ENCODE results near the gene BANF2. TPM values are rescaled to one million over a fixed set of nuclear protein-coding genes. Genes with fewer than 3 reads are reported as not detected.

The BANF2 gene
- polyA plus RNA-seq, 1 of the 3 experiments (the other 2 are of a cell fraction), result not detected

DNA sequence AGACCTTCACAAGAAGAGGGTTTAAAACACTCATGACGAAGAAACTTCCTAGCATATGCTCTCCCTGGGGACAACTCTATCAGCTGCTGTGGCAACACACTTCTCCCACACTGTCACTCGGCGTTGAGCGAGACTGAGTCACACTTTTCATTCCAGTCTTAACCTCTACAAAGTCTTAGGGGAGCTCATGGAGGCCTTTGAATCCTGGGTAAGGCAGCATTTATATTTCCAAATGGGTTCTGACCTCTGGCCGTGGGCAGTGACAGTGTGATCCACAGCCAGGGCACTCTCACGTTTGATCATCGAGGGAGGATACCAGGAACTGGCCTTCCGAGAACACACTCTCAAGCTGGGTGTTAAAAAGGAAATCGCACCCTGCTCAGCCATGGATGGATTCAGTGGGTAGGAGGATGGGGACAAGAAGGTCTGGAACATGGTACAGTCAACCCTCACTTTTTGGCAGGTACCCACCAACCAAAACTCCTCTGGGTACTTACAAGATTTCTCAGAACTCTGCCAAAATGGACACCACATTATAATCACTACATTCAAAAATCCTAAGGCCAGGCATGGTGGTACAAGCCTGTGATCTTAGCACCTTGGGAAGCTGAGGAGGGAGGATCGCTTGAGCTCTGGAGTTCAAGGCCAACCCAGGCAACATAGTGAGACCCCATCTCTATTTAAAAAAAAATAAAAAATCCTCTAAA is 37.3 kb upstream of the BANF2 start:
- Histone ChIP-seq H4K20me1 (ENCODE audit: insufficient read depth) (peaks cover 62% of the 10 kb centered on the region), H3K36me3 (replicated peaks in 1 of 2; ENCODE audit: control insufficient read depth in 1 of 2, insufficient read depth in 2 of 2, low read length in 1 of 2) (peaks cover 4 to 18% of the 10 kb centered on the region in 2 experiments), H3K4me1 (ENCODE audit: control insufficient read depth in 1 of 2, insufficient read depth in 2 of 2, low read depth in 1 of 2, low read length in 1 of 2) (peaks cover 0 to 39% of the 10 kb centered on the region in 2 experiments; a peak in 2 of 4 replicates), H3K27me3 (ENCODE audit: insufficient read depth) (no peaks in the 10 kb centered on the region), H3K9ac (no peak overlapping the region), H3F3A (replicated peaks; ENCODE audit: insufficient read depth) (peaks cover 17% of the 10 kb centered on the region), H2AFZ (ENCODE audit: low read depth) (no peak overlapping the region), H3K9me3 (no peaks in the 10 kb centered on the region), H3K4me3 (ENCODE audit: low read depth in 2 of 2, low read length in 1 of 2) (no peak overlapping the region), H3K27ac (ENCODE audit: low read depth in 2 of 2, low read length in 1 of 2) (no peak overlapping the region), H3K9me2 (no peaks in the 10 kb centered on the region), H3K4me2 (no peak overlapping the region), H3K79me2 (ENCODE audit: insufficient read depth) (peaks cover 86% of the 10 kb centered on the region)
- DNase-seq, result no peak
- CTCF ChIA-PET, result interaction anchor here (0.7 to 1.2 kb wide), 2 partner anchors 10 to 45 kb away, joined by 3 read pairs; no protein-coding TSS in a partner anchor
- POLR2A ChIA-PET, result no interaction called here
- 90% methylated on average over 10 of the region's 10 CpGs for WGBS (ENCODE audit: low lambda C conversion rate)
- TF ChIP-seq GATA2 (CRISPR knock-in tag; IDR thresholded peaks at IDR 0.05), result no peak
- TF ChIP-seq JUND (IDR thresholded peaks at IDR 0.05), result no peak
- TF ChIP-seq CHD2 (IDR thresholded peaks at IDR 0.05; ENCODE audit: low read length, partially characterized antibody), result no peak
- TF ChIP-seq, protein P1, sequence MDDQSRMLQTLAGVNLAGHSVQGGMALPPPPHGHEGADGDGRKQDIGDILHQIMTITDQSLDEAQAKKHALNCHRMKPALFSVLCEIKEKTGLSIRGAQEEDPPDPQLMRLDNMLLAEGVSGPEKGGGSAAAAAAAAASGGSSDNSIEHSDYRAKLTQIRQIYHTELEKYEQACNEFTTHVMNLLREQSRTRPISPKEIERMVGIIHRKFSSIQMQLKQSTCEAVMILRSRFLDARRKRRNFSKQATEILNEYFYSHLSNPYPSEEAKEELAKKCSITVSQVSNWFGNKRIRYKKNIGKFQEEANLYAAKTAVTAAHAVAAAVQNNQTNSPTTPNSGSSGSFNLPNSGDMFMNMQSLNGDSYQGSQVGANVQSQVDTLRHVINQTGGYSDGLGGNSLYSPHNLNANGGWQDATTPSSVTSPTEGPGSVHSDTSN (IDR thresholded peaks at IDR 0.05), result no peak
- no peak for TF ChIP-seq MEF2A (IDR thresholded peaks at IDR 0.05; ENCODE audit: borderline replicate concordance, low read depth)
- no peak for TF ChIP-seq RCOR1 (IDR thresholded peaks at IDR 0.05; ENCODE audit: low read length)
- no peak for TF ChIP-seq EP300 (IDR thresholded peaks at IDR 0.05; ENCODE audit: borderline replicate concordance in 1 of 2, low read depth in 1 of 2, low read length in 1 of 2)
- TF ChIP-seq MXI1 (IDR thresholded peaks at IDR 0.05; ENCODE audit: low read depth, low read length), result no peak
- TF ChIP-seq POLR2AphosphoS5 (IDR thresholded peaks at IDR 0.05; ENCODE audit: low read depth, low read length), result no peak
- no peak for TF ChIP-seq FOSL2 (IDR thresholded peaks at IDR 0.05; ENCODE audit: borderline replicate concordance, low read depth)
- no peak for TF ChIP-seq RAD21 (IDR thresholded peaks at IDR 0.05; ENCODE audit: low read length)
- TF ChIP-seq YY1 (IDR thresholded peaks at IDR 0.05; ENCODE audit: low read depth), result no peak
- TF ChIP-seq RXRA (IDR thresholded peaks at IDR 0.05; ENCODE audit: borderline replicate concordance, low read depth), result no peak
- TF ChIP-seq, protein P2, sequence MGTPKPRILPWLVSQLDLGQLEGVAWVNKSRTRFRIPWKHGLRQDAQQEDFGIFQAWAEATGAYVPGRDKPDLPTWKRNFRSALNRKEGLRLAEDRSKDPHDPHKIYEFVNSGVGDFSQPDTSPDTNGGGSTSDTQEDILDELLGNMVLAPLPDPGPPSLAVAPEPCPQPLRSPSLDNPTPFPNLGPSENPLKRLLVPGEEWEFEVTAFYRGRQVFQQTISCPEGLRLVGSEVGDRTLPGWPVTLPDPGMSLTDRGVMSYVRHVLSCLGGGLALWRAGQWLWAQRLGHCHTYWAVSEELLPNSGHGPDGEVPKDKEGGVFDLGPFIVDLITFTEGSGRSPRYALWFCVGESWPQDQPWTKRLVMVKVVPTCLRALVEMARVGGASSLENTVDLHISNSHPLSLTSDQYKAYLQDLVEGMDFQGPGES (IDR thresholded peaks at IDR 0.05; ENCODE audit: low read depth, low read length), result no peak
- TF ChIP-seq SMC3 (IDR thresholded peaks at IDR 0.05; ENCODE audit: low read depth, low read length), result no peak

DNA sequence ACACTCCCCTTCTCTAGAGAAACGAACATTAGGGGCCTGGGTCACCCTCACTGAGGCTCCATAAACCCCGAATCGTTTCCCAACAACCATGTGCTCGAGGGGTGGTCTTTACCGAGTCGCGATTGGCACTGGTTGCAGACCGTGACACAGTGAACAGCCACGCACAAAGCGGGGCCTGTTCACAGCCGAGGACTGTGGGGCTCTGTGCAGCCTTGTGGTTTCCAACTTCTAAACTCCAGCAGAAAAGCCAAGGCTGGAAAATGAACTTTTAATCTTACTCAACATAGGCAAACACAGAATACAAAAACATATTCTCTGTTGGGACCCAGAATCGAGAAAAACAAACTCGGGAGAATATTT is 36.7 kb upstream of the BANF2 start:
- H3K79me2 ChIP-seq (ENCODE audit: insufficient read depth), result peaks cover 86% of the 10 kb centered on the region

More for the DNA sequence above, 36.7 kb upstream of the BANF2 start:
- Histone ChIP-seq H3K4me2 (no peak overlapping the region), H2AFZ (ENCODE audit: low read depth) (no peak overlapping the region), H3K27me3 (ENCODE audit: insufficient read depth) (no peaks in the 10 kb centered on the region), H3K9ac (no peak overlapping the region), H3F3A (replicated peaks; ENCODE audit: insufficient read depth) (peaks cover 14% of the 10 kb centered on the region), H3K36me3 (replicated peaks in 1 of 2; ENCODE audit: control insufficient read depth in 1 of 2, insufficient read depth in 2 of 2, low read length in 1 of 2) (peaks cover 4 to 16% of the 10 kb centered on the region in 2 experiments), H4K20me1 (ENCODE audit: insufficient read depth) (peaks cover 62% of the 10 kb centered on the region), H3K4me3 (ENCODE audit: low read depth in 2 of 2, low read length in 1 of 2) (no peak overlapping the region), H3K27ac (ENCODE audit: low read depth in 2 of 2, low read length in 1 of 2) (no peak overlapping the region), H3K9me3 (no peaks in the 10 kb centered on the region), H3K9me2 (no peaks in the 10 kb centered on the region), H3K4me1 (ENCODE audit: control insufficient read depth in 1 of 2, insufficient read depth in 2 of 2, low read depth in 1 of 2, low read length in 1 of 2) (peaks cover 0 to 39% of the 10 kb centered on the region in 2 experiments; a peak in 2 of 4 replicates)
- ChIA-PET CTCF (interaction anchor here (1.2 kb wide), 1 partner anchor 45 kb away, joined by 3 read pairs; no protein-coding TSS in a partner anchor), POLR2A (no interaction called here)
- DNase-seq, result no peak
- 96% methylated on average over 13 of the region's 13 CpGs for WGBS (ENCODE audit: low lambda C conversion rate)
- TF ChIP-seq TAF1 (IDR thresholded peaks at IDR 0.05; ENCODE audit: borderline replicate concordance, low read depth, low read length) (no peak), JUND (IDR thresholded peaks at IDR 0.05) (no peak)
